ENCODE measurements around the gene NMNAT1.
"Not testable (repeated sequence)": the region's sequence is repeated elsewhere in the genome, so short reads cannot be mapped to it uniquely, and the experiment has no call there.

The NMNAT1 gene

GRCh38 chr1:10020678-10021077 lies 77.4 kb downstream of the NMNAT1 start:
- H3K27ac Mint-ChIP-seq; H3K27me3 Mint-ChIP-seq (ENCODE audit: low read depth); H3K4me3 Mint-ChIP-seq; H3K9me3 Mint-ChIP-seq; H3K36me3 Mint-ChIP-seq (ENCODE audit: low read depth); H3K4me1 Mint-ChIP-seq (ENCODE audit: low read depth): not testable (repeated sequence)

GRCh38 chr1:10021992-10022391 lies 78.7 kb downstream of the NMNAT1 start:
- H3K36me3 Mint-ChIP-seq (ENCODE audit: low read depth); H3K4me1 Mint-ChIP-seq (ENCODE audit: low read depth); H3K27me3 Mint-ChIP-seq (ENCODE audit: low read depth); H3K9me3 Mint-ChIP-seq; H3K27ac Mint-ChIP-seq; H3K4me3 Mint-ChIP-seq: not testable (repeated sequence)

- H3K4me1 Mint-ChIP-seq (ENCODE audit: low read depth) = no peaks in the 10 kb centered on the region
- H3K4me3 Mint-ChIP-seq = no peak overlapping the region
- H3K27me3 Mint-ChIP-seq (ENCODE audit: low read depth) = peaks cover 2% of the 10 kb centered on the region
- no peaks in the 10 kb centered on the region for H3K9me3 Mint-ChIP-seq
- no peak overlapping the region for H3K27ac Mint-ChIP-seq
- no peaks in the 10 kb centered on the region for H3K36me3 Mint-ChIP-seq (ENCODE audit: low read depth)
Observed at GRCh38 chr1:10022656-10023055, 79.4 kb downstream of the NMNAT1 start.

- no peaks in the 10 kb centered on the region for H3K36me3 Mint-ChIP-seq (ENCODE audit: low read depth)
- H3K9me3 Mint-ChIP-seq = no peaks in the 10 kb centered on the region
- H3K4me1 Mint-ChIP-seq (ENCODE audit: low read depth) = no peaks in the 10 kb centered on the region
- no peak overlapping the region for H3K4me3 Mint-ChIP-seq
- H3K27ac Mint-ChIP-seq = no peak overlapping the region
- peaks cover 2% of the 10 kb centered on the region for H3K27me3 Mint-ChIP-seq (ENCODE audit: low read depth)
Observed at GRCh38 chr1:10025354-10025753, 82.1 kb downstream of the NMNAT1 start.

- H3K27ac Mint-ChIP-seq = no peak overlapping the region
- H3K27me3 Mint-ChIP-seq (ENCODE audit: low read depth) = peaks cover under 1% of the 10 kb centered on the region
- peaks cover under 1% of the 10 kb centered on the region for H3K4me1 Mint-ChIP-seq (ENCODE audit: low read depth)
- no peaks in the 10 kb centered on the region for H3K9me3 Mint-ChIP-seq
- no peak overlapping the region for H3K4me3 Mint-ChIP-seq
- no peaks in the 10 kb centered on the region for H3K36me3 Mint-ChIP-seq (ENCODE audit: low read depth)
Observed at GRCh38 chr1:10027027-10027426, 83.8 kb downstream of the NMNAT1 start.

GRCh38 chr1:10028956-10029500 lies 85.8 kb downstream of the NMNAT1 start:
- H3K4me1 Mint-ChIP-seq (ENCODE audit: low read depth); H3K27ac Mint-ChIP-seq; H3K4me3 Mint-ChIP-seq; H3K9me3 Mint-ChIP-seq; H3K27me3 Mint-ChIP-seq (ENCODE audit: low read depth); H3K36me3 Mint-ChIP-seq (ENCODE audit: low read depth): not testable (repeated sequence)

- H3K9me3 Mint-ChIP-seq = no peaks in the 10 kb centered on the region
- peaks cover 19% of the 10 kb centered on the region for H3K4me1 Mint-ChIP-seq (ENCODE audit: low read depth)
- no peak overlapping the region for H3K4me3 Mint-ChIP-seq
- no peak overlapping the region for H3K27ac Mint-ChIP-seq
- no peaks in the 10 kb centered on the region for H3K36me3 Mint-ChIP-seq (ENCODE audit: low read depth)
- no peaks in the 10 kb centered on the region for H3K27me3 Mint-ChIP-seq (ENCODE audit: low read depth)
Observed at GRCh38 chr1:10031461-10031860, 88.2 kb downstream of the NMNAT1 start.

- H3K27ac Mint-ChIP-seq = peak within 1 kb of the TSS; percentile 91
- H3K27me3 Mint-ChIP-seq (ENCODE audit: low read depth) = no peaks in the 10 kb centered on the region
- peaks cover 19% of the 10 kb centered on the region for H3K4me1 Mint-ChIP-seq (ENCODE audit: low read depth)
- H3K9me3 Mint-ChIP-seq = no peaks in the 10 kb centered on the region
- peak within 1 kb of the TSS; percentile 95 for H3K4me3 Mint-ChIP-seq
- H3K36me3 Mint-ChIP-seq (ENCODE audit: low read depth) = no peaks in the 10 kb centered on the region
Observed at GRCh38 chr1:10032590-10033358, 89.5 kb downstream of the NMNAT1 start, which contains the start of gene UBE4B. TSS of gene UBE4B (plus strand) at chr1:10032958. CDS start at chr1:10033671, 713 bp downstream.

GRCh38 chr1:10033359-10033845 lies 90.1 kb downstream of the NMNAT1 start:
- Mint-ChIP-seq H3K27me3 (ENCODE audit: low read depth) (no peaks in the 10 kb centered on the region), H3K4me3 (peak overlapping the region; percentile 95), H3K4me1 (ENCODE audit: low read depth) (peaks cover 19% of the 10 kb centered on the region), H3K9me3 (no peaks in the 10 kb centered on the region), H3K36me3 (ENCODE audit: low read depth) (no peaks in the 10 kb centered on the region), H3K27ac (peak overlapping the region; percentile 91)

Data from T-helper 1 cell treated with Interleukin-12 subunit alpha and Interleukin-12 subunit beta and Interleukin-4 antibody, amounts not matched to agents 30 μg/mL and 1 μg/mL, for 36 hours (primary cell).